Activated CD8-positive, alpha-beta memory T cell treated with anti-CD3 and anti-CD28 coated beads, Interleukin-2, amount 50 U/mL, for 24 hours (primary cell): Measurements from ENCODE around the gene ANKRD40.
"Not testable (repeated sequence)": the region's sequence is repeated elsewhere in the genome, so short reads cannot be mapped to it uniquely, and the experiment has no call there.

Source experiments
- DNase-seq: peaks from one replicate; pipeline ENCODE4 v3.0.0-alpha.2; 2020; ENCODE audit errors: extremely low read depth

The ANKRD40 gene, protein sequence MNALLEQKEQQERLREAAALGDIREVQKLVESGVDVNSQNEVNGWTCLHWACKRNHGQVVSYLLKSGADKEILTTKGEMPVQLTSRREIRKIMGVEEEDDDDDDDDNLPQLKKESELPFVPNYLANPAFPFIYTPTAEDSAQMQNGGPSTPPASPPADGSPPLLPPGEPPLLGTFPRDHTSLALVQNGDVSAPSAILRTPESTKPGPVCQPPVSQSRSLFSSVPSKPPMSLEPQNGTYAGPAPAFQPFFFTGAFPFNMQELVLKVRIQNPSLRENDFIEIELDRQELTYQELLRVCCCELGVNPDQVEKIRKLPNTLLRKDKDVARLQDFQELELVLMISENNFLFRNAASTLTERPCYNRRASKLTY

DNA sequence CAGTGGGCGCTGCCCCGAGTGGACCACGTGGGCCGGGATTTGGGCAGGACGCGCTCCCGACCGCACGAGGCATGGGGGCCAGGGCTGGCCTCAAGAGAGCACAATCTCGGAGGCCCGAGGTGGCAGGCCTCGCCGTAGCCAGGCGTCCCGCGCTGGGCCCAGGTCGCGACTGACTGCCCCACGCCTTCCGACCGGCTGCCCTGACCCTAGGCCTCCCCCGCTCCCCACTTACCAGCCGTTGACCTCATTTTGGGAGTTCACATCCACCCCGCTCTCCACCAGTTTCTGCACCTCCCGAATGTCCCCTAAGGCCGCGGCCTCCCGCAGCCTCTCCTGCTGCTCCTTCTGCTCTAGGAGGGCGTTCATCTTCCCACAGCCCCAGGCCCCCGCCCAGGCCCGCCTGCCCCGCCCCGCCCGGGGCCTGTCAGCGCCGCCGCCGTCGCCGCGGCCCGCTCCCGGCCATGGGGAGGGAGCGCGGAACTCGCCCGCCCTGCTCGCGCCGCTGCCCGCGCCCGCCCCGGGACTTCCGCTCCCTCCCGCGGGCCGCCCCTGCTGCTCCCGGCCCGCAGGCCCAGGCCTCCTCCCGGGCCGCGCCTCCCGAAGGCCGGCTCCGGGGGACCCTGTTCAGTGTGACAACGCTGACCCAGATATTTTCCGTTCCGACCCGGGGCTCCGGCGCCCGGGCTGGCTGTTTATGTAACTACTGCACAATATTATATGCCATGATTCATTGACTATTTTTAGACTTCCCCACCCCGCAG is at the start of gene ANKRD40:
ANKRD40 (minus strand) TSS at position 626 of the 761 bp plus-strand sequence; CDS start at position 366, 260 bp downstream.
- peak; percentile 71 for DNase-seq

DNA sequence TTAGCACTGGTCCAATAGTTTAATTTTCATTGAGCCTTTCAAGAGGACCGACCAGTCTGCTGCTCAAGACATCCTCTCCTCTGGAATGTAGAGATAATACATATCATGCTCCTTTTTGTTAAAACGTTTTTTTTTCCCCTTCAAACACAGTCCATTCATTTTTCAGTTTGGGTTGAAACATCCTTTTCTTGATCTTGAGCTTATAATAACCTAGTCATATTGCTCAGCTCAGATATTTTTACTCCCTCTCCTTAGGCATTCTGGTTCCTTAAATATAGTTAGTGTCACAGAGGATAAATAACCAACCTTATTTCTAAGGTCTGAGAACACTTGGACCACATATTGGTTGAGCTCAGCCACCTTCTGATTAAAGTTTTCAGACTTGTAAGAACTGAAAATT is 46.8 kb upstream of the ANKRD40 start:
- DNase-seq, result no peak

DNA sequence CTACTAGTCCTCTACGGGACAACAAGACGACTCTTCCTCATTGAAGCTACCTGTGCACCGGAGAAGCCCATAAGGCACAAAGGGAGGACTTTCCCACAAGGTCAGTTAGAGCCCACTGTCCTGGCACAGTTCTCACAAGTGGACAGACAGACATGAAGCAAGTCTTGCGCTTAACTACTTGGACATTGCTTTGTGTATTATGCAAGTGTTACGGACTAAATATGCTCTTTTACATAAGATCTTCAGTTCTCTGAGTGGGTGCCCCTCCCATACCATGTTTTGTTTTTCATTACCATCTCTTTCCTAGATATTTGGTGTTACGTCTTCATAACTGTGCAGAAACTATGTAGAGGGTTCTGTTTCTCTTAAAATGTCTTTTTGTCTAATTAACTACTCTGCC is 41.5 kb upstream of the ANKRD40 start:
- DNase-seq, result no peak

DNA sequence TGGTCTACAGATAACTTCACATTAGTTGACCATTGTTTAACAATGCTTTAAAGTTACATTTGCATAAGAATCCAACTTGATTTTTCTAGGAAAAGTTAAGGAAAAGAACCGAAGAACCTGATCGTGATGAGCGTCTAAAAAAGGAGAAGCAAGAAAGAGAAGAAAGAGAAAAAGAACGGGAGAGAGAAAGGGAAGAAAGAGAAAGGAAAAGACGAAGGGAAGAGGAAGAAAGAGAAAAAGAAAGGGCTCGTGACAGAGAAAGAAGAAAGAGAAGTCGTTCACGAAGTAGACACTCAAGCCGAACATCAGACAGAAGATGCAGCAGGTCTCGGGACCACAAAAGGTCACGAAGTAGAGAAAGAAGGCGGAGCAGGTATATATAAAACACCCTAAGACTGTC is 37.9 kb upstream of the ANKRD40 start:
- no peak for DNase-seq

DNA sequence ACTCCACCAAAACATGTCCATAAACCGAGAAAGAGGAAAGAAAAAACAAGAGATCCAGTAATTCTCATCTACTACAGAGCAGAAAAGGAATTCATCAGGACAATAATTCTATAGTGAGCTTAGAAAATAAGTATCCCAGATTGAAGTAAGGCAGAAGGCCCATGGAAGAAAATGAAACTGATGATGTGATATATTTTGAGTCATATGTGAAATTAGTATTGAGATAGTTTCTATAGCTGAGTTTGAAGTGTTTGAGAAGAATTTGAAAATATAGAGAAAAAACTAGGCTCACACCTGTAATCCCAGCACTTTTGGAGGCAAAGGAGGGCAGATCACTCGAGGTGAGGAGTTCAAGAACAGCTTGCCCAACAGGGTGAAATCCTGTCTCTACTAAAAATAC is 31.4 kb upstream of the ANKRD40 start:
- DNase-seq, result no peak

DNA sequence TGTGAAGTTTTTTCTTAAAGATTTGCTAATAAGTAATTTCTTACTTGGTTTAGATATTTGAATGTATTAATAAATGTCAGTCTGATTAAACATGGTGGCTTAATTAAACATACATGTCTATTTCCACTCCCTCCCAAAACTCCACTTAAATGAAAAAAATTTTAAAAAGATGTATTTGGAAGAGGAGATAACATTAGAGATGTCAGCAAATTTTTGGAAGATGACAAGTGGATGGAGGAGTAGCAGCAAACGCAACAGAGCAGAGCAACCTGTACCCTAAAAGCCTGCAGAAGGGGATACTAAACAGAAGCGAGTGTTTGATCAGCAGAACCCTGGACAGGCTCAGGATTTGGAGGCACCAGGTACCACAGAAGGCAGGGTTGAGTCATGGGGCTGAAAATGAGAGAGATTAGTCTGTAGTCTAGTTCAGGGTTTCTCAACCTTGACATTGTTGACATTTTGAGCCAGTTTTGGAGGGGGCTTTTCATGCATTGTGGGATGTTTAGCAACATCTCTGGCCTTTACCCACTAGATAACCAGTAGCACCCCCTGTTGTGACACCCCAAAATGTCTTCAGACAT is 29.5 kb upstream of the ANKRD40 start:
- DNase-seq, result no peak

DNA sequence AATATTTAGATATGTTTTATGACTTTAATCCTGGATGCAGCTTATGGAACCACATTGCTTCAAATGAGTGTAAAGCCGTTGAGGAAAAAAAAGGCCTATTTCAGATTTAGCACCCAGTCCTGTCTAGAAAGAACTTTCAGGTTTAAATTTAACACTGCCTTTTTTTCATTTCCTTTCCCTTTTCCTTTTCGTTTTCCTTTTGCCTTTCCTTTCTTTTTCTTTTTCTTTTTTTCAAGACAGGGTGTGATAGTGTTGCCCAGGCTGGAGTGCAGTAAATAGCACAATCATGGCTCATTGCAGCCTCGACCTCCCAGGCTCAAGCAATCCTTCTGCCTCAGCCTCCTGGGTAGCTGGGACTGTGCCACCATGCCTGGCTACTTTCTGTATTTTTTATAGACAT is 27.6 kb upstream of the ANKRD40 start:
- no peak for DNase-seq

DNA sequence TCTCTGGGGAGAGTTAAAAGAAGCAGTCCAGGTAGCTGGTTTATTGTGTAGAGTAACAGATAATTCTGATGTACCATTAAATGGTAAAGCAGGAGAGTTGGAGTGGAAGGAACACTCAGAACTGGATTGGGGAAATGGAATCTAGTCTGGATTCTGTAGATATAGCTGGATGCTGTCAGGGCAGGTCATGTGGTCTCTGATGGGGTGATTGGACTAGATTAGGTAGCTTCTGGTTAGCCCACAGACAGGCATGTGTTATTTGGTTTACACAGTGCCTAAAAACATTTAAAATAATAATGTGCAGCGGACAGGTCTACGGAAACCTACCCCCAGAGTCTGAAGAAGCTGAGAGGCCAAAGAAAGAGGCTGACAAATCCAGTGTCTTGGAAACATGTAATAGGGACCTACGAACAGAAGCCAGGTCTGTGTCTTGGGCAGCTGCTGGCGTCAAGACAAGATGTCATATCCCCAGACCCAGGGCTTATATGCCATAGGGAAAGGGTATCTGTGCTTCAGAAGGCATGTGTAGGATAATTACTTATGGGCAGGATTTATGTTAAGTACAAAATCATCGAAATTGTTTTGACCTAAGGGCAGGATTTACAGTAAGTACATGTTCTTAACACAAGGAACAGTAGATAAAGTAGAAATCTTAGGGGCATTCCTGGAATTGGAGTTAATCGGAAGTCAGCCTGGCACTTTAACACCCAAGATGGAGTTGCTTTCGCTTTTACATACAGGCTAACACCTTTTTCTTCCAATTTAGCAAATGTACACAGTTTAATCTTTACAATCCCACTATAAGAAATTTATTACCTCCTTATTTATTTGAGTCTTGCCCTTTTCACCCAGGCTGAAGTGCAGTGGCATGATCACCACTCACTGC is 24.1 kb upstream of the ANKRD40 start:
- DNase-seq, result no peak

DNA sequence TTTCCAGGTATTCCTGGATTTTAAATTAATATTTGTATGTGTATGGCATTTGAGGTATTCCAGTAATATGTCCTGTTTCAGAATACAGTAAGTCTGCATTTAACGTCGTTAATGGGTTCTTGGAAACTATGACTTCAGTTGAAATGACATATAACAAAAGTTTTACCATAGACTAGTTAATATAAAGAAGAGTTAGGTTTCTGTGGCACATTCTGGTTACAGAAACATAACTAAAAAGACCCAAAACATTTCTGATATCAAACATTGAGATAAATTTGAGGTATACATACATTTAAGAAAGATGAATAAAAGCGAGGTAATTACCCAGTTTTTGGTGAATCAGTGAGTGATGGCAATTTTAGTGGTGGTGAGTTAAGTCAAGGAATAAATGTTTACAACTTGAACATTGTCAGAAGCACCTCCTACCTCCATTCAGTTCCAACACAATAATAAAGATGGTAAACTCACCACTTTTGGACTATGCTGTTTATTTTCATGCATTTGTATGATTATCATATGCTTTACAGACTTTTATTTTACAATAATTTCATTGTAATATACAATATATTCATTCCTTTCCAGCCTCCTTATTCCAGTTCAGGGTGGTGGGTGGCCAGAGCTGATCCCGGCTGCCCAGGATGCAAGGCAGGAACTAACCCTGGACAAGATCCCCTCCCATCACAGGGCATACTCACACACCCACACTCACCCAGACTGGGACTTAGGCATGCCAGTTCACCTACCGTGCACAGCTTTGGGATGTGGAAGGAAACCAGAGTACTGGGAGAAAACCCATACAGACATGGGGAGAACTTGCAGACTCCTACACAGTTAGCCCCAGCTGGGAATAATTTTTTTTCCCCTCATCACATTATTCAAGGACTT is 21.4 kb upstream of the ANKRD40 start:
- no peak for DNase-seq

DNA sequence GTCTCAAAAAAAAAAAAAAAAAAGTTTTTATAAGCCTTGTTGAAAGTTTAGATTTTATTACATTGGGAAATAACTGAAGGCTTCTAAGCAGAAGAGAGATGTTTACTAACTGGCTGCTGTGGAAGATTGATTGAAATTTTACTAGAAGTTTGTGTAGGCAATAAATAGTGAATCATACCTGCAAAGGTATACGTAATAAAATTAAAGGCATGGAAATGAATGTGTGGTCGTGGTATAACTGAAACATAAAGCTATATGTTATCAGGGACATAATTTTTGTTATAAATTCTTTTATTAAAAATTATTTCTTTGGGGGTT is 20.4 kb upstream of the ANKRD40 start:
- DNase-seq, result no peak

DNA sequence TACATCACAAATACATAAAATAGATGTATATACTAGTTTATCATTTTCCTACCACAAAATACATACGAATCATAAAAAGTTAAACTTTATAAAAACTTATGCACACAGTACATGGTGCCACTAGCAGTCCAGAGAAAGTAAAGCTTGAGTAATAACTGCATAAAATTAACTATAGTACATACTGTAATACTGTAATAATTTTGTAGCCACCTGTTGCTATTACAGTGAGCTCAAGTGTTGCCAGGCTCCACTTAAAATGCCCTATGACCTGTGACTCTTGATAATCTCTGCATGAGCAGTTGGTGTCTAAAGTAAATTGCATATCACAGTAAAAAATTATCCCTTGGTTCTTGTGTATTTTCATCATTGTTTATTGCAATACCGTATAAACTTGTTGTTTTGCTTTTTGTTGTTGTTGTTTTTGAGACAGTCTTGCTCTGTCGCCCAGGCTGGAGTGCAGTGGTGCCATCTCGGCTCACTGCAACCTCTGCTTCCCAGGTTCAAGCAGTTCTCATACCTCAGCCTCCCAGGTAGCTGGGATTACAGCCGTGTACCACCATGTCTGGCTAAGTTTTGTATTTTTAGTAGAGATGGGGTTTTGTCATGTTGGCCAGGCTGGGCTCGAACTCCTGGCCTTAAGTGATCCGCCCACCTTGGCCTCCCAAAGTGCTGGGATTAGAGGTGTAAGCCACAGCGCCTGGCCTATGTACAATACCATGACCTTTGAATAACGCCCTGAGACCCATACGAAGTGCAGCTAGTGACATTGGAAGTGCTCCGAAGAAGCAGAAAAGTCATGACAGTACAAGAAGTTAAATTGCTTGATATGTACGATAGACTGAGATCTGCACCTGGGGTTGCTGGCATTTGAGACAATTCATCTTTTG is 18.3 kb upstream of the ANKRD40 start:
- DNase-seq, result no peak

DNA sequence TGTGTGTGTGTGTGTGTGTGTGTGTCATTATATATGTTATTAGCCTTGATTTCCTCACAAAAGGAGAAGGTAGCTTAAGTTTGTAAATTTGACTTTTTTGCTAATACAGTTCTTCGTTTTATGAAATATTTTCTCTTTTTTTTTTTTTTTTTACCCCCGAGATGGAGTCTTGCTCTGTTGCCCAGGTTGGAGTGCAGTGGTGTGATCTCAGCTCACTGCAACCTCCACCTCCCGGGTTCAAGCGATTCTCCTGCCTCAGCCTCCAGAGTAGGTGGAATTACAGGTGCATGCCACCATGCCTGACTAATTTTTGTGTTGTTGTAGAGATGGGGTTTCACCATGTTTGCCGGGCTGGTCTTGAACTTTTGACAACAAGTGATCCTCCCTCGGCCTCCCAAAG is 16.9 kb upstream of the ANKRD40 start:
- not testable (repeated sequence) for DNase-seq

DNA sequence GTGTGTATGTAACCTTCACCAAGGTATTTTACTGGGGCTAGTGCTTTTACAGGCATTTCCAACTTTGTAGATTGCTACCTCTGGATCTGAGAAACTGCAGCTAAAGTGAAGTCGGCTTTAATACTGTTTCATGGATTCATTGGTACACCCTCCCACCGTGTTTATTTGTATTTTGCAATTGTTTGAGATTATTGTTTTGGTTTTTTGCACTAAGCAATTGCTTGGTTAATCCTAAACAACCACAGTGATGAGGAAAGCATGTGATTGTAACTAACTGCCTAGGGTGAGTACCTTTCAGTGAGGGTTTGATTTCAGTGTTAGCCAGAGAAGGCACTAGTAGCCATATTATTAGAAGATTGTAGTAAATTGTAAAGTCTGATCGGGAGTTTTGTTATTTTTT is 15.0 kb upstream of the ANKRD40 start:
- no peak for DNase-seq

DNA sequence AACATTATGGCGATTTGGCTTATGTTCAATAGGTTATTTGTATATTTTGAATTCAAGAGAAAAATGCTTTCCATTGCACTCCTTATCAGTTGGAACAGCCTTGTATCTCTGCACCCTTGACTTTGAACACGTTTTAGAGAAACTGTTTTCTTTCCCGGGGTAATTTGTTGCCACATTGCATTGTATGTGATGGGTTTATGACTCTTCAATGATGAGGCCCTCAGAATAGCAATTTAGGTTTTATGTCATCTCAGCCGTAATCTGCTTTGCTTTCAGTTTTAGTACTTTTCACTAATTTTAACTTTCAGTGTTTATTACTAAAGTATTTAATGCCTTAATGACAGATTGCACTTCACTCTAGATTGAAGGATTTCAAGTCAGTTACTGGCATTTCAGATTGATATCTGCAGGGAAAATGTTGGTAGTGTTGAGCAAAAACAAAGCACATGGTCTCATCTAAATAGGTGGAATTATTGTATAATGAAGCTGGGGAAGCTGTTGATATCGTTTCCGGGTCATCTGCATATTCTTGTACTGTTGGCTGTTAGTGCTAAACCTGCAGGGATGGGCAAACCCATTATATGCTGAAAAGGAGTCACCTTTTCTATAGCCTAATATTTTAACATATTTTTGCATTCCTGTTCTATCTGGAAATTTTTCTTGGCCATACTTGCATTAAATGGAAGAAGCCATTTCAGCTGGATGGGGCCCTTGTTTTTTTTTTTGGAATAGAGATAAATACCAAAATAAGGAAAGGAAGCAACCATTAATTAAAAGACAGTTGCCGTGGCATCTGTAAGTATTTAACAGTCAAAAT is 13.7 kb upstream of the ANKRD40 start:
- DNase-seq, result no peak

DNA sequence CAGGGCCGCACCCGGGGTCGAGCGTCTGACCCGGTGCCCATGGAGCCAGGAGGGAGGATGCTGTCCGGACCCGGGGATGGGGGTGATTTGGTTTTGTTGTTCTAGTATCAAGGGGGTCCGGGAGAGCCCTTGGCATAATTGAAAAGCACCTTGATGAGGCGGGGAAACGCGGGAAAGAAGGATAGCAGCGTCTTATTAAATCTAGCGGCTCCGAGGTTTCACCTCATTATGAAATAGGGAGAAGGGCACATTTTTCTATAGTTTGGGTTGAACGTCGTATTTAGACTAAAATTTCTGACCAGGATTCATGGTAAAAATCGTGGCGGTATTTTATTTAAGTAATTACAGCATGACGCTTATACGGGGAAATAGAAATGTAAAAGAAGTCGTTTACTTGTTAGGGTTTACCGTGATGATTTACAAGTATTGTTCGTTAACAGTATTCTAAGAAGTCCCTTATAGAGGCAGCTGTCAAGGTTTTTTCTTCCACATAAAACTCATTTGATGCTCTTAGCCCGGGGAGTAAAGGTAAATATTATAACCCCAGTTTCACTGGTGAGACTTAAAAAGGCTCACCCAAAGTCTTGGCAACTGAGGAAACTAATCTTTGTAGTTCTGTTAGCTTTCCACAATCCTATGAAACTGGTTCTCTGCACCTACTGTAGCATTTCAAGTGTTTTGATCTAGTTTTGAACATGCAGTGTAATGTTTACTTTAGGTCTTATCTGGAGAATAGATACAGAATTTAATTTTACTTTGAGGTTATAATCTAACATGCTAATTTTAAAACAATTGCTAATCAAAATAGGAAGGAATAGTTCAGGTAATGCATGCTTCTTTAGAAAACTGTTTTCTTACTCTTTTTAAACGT is 12.4 kb upstream of the ANKRD40 start:
- DNase-seq, result no peak

DNA sequence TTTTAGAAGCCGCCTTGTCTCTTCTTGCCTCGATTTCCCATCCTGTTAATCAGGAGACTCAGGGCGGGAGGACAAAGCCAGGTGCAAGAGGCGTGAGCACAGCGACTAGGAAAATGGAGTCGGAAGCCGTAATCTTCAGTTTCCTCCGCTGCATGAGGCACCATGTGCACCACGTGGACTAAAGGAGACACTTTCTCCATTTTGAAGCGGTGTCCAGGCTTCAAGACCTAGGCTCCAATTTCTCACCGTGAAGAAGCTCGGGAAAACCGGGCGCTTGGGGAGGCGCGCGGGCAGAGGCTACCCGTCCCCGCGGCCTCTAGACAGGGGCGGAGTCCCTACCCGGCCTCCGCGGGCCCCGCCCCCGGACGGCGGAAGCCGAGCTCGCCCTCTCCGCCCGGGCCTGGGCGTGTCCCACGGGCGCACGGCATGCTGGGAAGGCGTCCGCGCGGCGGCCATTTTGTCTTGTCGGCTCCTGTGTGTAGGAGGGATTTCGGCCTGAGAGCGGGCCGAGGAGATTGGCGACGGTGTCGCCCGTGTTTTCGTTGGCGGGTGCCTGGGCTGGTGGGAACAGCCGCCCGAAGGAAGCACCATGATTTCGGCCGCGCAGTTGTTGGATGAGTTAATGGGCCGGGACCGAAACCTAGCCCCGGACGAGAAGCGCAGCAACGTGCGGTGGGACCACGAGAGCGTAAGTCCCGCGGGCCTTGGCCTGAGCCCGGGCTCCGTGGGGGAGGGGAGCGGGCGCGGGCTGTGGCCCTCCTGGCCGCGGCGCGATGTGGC is 11.6 kb upstream of the ANKRD40 start, which contains the start of gene LUC7L3:
LUC7L3 (plus strand) TSS at position 460 of the 780 bp plus-strand sequence; CDS start at position 590, 130 bp downstream.
- peak; percentile 75 for DNase-seq

DNA sequence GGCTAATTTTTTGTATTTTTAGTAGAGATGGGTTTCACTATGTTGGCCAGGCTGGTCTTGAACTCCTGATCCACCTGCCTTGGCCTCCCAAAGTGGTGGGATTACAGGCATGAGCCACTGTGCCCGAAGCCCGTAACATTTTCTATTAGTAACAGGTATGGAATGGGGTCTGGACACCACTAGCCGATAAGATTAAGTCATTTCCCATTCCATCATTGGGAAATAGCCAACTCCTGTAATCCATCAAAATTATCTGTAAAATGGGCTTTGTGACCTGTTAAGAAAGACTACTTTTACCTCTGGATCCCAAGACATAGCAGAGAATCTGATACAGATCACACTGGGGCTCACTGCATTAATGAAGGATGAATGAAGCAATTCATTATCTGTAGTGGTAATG is 7.8 kb upstream of the ANKRD40 start:
- DNase-seq, result no peak
